GM12878 (cell line): Measurements from ENCODE around the gene ICA1L. TPM values are rescaled to one million over a fixed set of nuclear protein-coding genes. Genes with fewer than 3 reads are reported as not detected.
"Not testable (repeated sequence)": the region's sequence is repeated elsewhere in the genome, so short reads cannot be mapped to it uniquely, and the experiment has no call there.

Source experiments
- ATAC-seq: fragments of 200-7000 bp; cut with Tn5 transposase; 3 replicates; pipeline ENCODE4 v1.9.1; 2020; ENCODE audit warnings: mild to moderate bottlenecking, moderate library complexity
- BruUV-seq: library from RNA; stranded (reverse); fragments of 400-500 nt; replicated peaks from 2 replicates; lab custom pipeline; 2021; lab: Mats Ljungman, UMichigan
- CTCF ChIA-PET: fragments of 300-600 bp; sonication (Branson Sonifier 250); formaldehyde crosslinking; extraction: SDS; loops from one replicate; lab custom pipeline; 2021; ENCODE audit warnings: inconsistent platforms; lab: Yijun Ruan, JAX
- POLR2A ChIA-PET: fragments of 350-600 bp; formaldehyde crosslinking; extraction: SDS; loops from one replicate; lab custom pipeline; 2021; ENCODE audit warnings: inconsistent platforms; lab: Charles Lee
- RAD21 ChIA-PET: fragments of 300-600 bp; sonication (Branson Sonifier 250); formaldehyde crosslinking; loops from one replicate; lab custom pipeline; 2023; ENCODE audit warnings: antibody characterized with exemption; ENCODE audit not compliant: unreplicated experiment; lab: Charles Lee
- SMC1A ChIA-PET: fragments of 300-600 bp; sonication (Branson Sonifier 250); formaldehyde crosslinking; loops from one replicate; lab custom pipeline; 2023; ENCODE audit not compliant: unreplicated experiment, uncharacterized antibody; lab: Charles Lee
- DNase-seq: peaks from one replicate; pipeline ENCODE4 v3.0.0-alpha.2; 2011; ENCODE audit warnings: low read depth, low spot score
- FAIRE-seq: peaks from 3 replicates; lab custom pipeline; 2011; peaks lifted over from hg19 to GRCh38; lab: Jason Lieb, UNC
- H2AFZ ChIP-seq: 2 replicates; pipeline ENCODE4 v1.6.0; 2011; ENCODE audit warnings: low read depth, low read length, control low read depth; ENCODE audit not compliant: control insufficient read depth
- H3K27ac ChIP-seq: 2 replicates; pipeline ENCODE4 v1.5.1; 2011; ENCODE audit warnings: control low read depth; ENCODE audit not compliant: control insufficient read depth, insufficient read depth
- H3K27me3 ChIP-seq, 2 experiments: replicated peaks in 1 of 2; 2 replicates each; pipeline versions ENCODE4 v1.6.0 to v1.6.1; 2011; ENCODE audit warnings: low read length in 1 of 2; ENCODE audit not compliant: control insufficient read depth in 2 of 2, insufficient read depth in 2 of 2
- H3K36me3 ChIP-seq, 2 experiments: 2 replicates each; pipeline ENCODE4 v1.5.1; 2011; ENCODE audit warnings: low read length in 1 of 2; ENCODE audit not compliant: control insufficient read depth in 2 of 2, insufficient read depth in 2 of 2
- H3K4me1 ChIP-seq: 2 replicates; pipeline ENCODE4 v1.6.1; 2011; ENCODE audit warnings: mild to moderate bottlenecking, low read length, moderate library complexity, mixed read lengths; ENCODE audit not compliant: control insufficient read depth, insufficient read depth
- H3K4me2 ChIP-seq: 2 replicates; pipeline ENCODE4 v1.6.0; 2011; ENCODE audit warnings: control low read depth; ENCODE audit not compliant: control insufficient read depth, insufficient read depth
- H3K4me3 ChIP-seq: fragments of 200-600 bp; sonication (generic); 2 replicates; pipeline ENCODE4 v1.5.1; 2016
- H3K79me2 ChIP-seq: 2 replicates; pipeline ENCODE4 v1.6.0; 2011; ENCODE audit warnings: low read length; ENCODE audit not compliant: control insufficient read depth, insufficient read depth
- H3K9ac ChIP-seq: 2 replicates; pipeline ENCODE4 v1.8.0; 2011; ENCODE audit warnings: low read length, control low read depth, mixed read lengths; ENCODE audit not compliant: control insufficient read depth, insufficient read depth
- H3K9me3 ChIP-seq: replicated peaks from 3 replicates; pipeline ENCODE4 v1.5.1; 2011; ENCODE audit warnings: mild to moderate bottlenecking, low read length; ENCODE audit not compliant: control insufficient read depth, insufficient read depth
- H4K20me1 ChIP-seq: 2 replicates; pipeline ENCODE4 v1.6.0; 2011; ENCODE audit not compliant: control insufficient read depth, insufficient read depth
- IKZF1 ChIP-seq: fragments of 450-650 bp; conservative IDR thresholded peaks from 2 replicates; pipeline ENCODE4 v1.6.1; 2017; ENCODE audit warnings: antibody characterized with exemption, mild to moderate bottlenecking
- whole genome bisulfite sequencing: methylation state at CpG from one replicate; pipeline ENCODE4 v1.1.6; 2016; ENCODE audit warnings: low lambda C conversion rate; ENCODE audit not compliant: insufficient replicate concordance, insufficient coverage; ENCODE audit errors: missing lambda C conversion rate; 5-methylcytosine and 5-hydroxymethylcytosine counted together
- in situ Hi-C: fragments of 300-500 bp; cut with MboI; formaldehyde crosslinking; loops from 9 replicates; pipeline ENCODE4 v1.14.3; 2018; ENCODE audit warnings: mixed read lengths
- intact Hi-C: fragments of 100-400 bp; cut with micrococcal nuclease; formaldehyde crosslinking; loops from one replicate; pipeline ENCODE4 v1.14.2; 2022; ENCODE audit not compliant: unreplicated experiment
- polyA plus RNA-seq, 11 experiments: library from polyadenylated mRNA; depleted of rRNA in 4 of 11; unstranded in 6 of 11; stranded (reverse) in 5 of 11; fragments of >200 nt; fragmentation: Nextera tagmentation in 4 of 11; fragmentation: Illumina TruSeq in 1 of 11; extraction: Ambion mirVana in 4 of 11; extraction: Trizol in 1 of 11; gene quantifications; 1 replicate in 1 of 11; 2 replicates in 10 of 11; pipeline versions ENCODE4 v1.2.1 to v1.2.3, GENCODE V29; 2011 to 2016; ENCODE audit warnings: inconsistent platforms in 2 of 11, missing spikeins in 2 of 11, low read depth in 1 of 11
- total RNA-seq, 4 experiments: library from RNA; depleted of rRNA in 3 of 4; stranded (reverse); fragments of >200 nt in 3 of 4; fragmentation: Illumina TruSeq in 1 of 4; extraction: Trizol in 1 of 4; gene quantifications; 2 replicates each; pipeline versions ENCODE4 v1.2.1 to v1.2.3, GENCODE V29; 2013 to 2021

Gene ICA1L
- total and polyA plus RNA-seq, 10 of the 15 experiments (the other 5 are each of a cell fraction or from before 2014, with no cell fraction given), result 0.85 to 7.4 (median 3.6) TPM

- ATAC-seq, H3K9ac ChIP-seq, in situ Hi-C loops, FAIRE-seq, H3K36me3 ChIP-seq, BruUV-seq, DNase-seq, H3K27ac ChIP-seq, H3K27me3 ChIP-seq, H3K4me1 ChIP-seq, H2AFZ ChIP-seq, H3K9me3 ChIP-seq, H4K20me1 ChIP-seq: not testable (repeated sequence)
- Histone ChIP-seq H3K4me2 (peak overlapping the region; percentile 67), H3K4me3 (peak overlapping the region; percentile 95), H3K79me2 (peaks cover 43% of the 10 kb centered on the region)
- WGBS, result 84% methylated on average over 5 of the region's 5 CpGs
- ChIA-PET SMC1A (interaction anchor here (0.8 to 2.1 kb wide), 10 partner anchors 37 to 322 kb away, joined by 3 to 10 read pairs (median 5); partner anchors contain the start of gene ICA1L), CTCF (interaction anchor here (0.9 to 1.6 kb wide), 4 partner anchors 40 to 330 kb away, joined by 3 to 11 read pairs (median 3); no protein-coding TSS in a partner anchor), POLR2A (interaction anchor here (0.6 to 2.2 kb wide), 4 partner anchors 39 to 218 kb away, joined by 3 to 10 read pairs (median 5); partner anchors contain the start of gene ICA1L), RAD21 (interaction anchor here (1.0 to 2.0 kb wide), 3 partner anchors 51 to 108 kb away, joined by 3 to 12 read pairs (median 4); no protein-coding TSS in a partner anchor)
- intact Hi-C loops, result loop anchor here (2.0 kb wide), 2 partner anchors 105 to 329 kb away; partner anchors contain the start of genes CYP20A1 and NBEAL1
Observed at GRCh38 chr2:202910250-202910649, 38.7 kb upstream of the ICA1L start.

DNA sequence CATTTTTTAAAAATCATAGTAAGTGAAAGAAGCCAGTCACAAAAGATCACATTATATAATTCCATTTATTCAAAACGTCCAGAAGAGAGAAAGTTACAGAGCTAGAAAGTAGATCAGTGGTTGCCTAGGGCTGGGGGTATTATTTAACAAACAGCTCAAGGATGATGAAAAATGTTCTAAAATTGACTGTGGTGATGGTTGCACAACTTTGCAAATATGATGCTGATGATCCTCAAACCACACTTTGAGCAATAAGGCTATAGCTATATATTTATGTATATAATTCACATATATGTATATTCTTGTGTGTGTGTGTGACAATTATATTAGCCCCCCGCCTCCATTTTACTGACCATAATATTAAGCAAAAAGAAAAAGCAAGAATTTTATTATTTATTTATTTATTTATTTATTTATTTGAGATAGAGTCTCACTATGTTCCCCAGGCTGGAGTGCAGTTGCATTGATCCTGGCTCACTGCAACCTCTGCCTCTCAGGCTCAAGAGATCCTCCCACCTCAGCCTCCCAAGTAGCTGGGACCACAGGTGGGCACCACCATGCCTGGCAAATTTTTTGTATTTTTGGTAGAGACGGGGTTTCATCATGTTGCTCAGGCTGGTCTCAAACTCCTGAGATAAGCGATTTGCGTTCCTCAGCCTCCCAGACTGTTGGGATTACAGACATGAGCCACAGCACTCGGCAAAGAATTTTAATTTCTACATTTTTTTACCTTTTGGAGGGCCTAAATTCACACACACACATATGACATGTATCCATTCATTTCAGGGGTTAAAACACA lies 38.0 kb upstream of the ICA1L start:
- H4K20me1 ChIP-seq, result no peaks in the 10 kb centered on the region
- ChIA-PET RAD21 (no interaction called here), POLR2A (interaction anchor here (2.2 kb wide), 1 partner anchor 39 kb away, joined by 10 read pairs; the partner anchor contains the start of gene ICA1L), SMC1A (interaction anchor here (0.7 to 2.1 kb wide), 9 partner anchors 10 to 321 kb away, joined by 3 to 10 read pairs (median 3); partner anchors contain the start of gene ICA1L), CTCF (interaction anchor here (1.0 to 1.7 kb wide), 3 partner anchors 39 to 321 kb away, joined by 3 to 5 read pairs (median 4); no protein-coding TSS in a partner anchor)
- no peak for FAIRE-seq
- H3K4me2 ChIP-seq, result peak overlapping the region; percentile 67
- DNase-seq, result no peak
- in situ Hi-C loops, result no loop called here
- H3K4me1 ChIP-seq, result peaks cover 5% of the 10 kb centered on the region
- H3K27ac ChIP-seq, result no peak overlapping the region
- H3K4me3 ChIP-seq, result peak overlapping the region; percentile 95
- no TSS peak for BruUV-seq
- no peak overlapping the region for H2AFZ ChIP-seq
- H3K36me3 ChIP-seq, result no peaks in the 10 kb centered on the region
- no peak for ATAC-seq
- H3K27me3 ChIP-seq, result no peaks in the 10 kb centered on the region
- no peak for TF ChIP-seq IKZF1
- intact Hi-C loops, result loop anchor here (2.0 kb wide), 2 partner anchors 105 to 329 kb away; partner anchors contain the start of genes CYP20A1 and NBEAL1
- 96% methylated on average over 6 of the region's 6 CpGs for WGBS
- H3K9ac ChIP-seq, result no peak overlapping the region
- peaks cover 2% of the 10 kb centered on the region; the same call in 1 of the 3 replicates for H3K9me3 ChIP-seq
- peaks cover 43% of the 10 kb centered on the region for H3K79me2 ChIP-seq
